NCI-H2081 (cell line): Measurements from ENCODE around the gene RNU1-3.
"Not testable (repeated sequence)": the region's sequence is repeated elsewhere in the genome, so short reads cannot be mapped to it uniquely, and the experiment has no call there.

ENCODE experiments used
- DNase-seq, 2 experiments: peaks; one replicate each; lab custom pipeline; 2025; lab: John Stamatoyannopoulos, UW

RNU1-3 gene

DNA sequence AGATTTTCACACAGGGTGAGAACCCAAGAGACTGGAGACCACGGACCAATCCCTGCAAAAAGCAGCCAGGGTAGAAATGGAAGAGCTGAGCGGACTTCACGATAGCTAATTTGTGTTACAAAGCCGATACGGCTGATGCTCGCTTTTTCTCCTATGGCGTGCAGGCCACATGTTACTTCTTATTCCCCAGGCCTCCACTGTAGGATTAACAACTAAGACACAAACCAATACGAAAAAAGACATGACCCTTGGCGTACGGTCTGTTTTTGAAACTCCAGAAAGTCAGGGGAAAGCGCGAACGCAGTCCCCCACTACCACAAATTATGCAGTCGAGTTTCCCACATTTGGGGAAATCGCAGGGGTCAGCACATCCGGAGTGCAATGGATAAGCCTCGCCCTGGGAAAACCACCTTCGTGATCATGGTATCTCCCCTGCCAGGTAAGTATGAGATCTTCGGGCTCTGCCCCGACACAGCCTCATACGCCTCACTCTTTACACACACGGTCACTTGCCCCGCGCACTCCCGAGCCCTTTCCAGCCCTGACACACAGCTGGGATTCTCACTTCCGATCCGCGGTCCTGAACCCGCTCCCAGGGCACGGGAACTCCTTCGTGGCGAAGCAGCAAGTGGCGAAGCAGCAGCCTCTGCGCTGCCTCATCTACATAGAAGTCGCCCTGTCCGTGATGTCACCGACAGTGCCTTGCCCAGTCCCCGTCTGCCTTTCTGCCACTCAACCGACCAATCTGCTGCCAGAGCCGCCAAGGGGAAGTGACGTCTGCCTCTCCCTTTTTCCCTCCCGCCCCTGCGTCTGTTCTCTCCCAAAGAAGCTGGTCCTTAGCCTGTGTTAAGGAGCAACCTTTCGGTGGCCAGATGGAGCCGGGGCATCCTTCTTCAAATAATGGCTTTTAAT, at the start of gene RNU1-3:
TSS of gene RNU1-3 (minus strand) at position 447 of the 912 bp plus-strand sequence.
- DNase-seq, result not testable (repeated sequence)

GRCh38 chr1:16713480-16713879, 46.7 kb upstream of the RNU1-3 start:
- DNase-seq, result not testable (repeated sequence)

- DNase-seq, result not testable (repeated sequence)
Observed at GRCh38 chr1:16712984-16713383, 46.2 kb upstream of the RNU1-3 start.

DNA sequence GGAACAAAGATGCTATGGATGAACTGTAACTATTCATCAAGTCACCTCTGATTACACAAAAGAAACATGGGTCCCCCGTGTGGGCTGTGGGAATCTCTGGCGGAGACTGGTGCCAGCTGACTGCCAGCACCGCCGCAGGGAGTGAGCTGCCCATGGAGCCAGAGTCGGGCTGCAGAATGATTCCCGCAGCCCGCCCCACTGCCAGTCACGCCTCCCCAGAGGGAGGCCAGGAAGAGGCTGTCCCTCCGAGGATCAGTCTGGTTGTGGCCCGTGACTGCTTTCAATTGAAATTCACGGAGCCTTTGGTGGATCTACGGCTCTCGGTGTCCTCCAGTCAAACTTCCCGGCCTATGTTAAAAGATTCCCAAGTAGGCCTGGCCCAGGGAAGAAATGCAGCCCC, 45.8 kb upstream of the RNU1-3 start:
- DNase-seq, result not testable (repeated sequence)

- not testable (repeated sequence) for DNase-seq
Observed at GRCh38 chr1:16712131-16712530, 45.4 kb upstream of the RNU1-3 start.

GRCh38 chr1:16710618-16711017, 43.9 kb upstream of the RNU1-3 start:
- peak in 1 of 2 experiments; percentile 51 for DNase-seq

DNA sequence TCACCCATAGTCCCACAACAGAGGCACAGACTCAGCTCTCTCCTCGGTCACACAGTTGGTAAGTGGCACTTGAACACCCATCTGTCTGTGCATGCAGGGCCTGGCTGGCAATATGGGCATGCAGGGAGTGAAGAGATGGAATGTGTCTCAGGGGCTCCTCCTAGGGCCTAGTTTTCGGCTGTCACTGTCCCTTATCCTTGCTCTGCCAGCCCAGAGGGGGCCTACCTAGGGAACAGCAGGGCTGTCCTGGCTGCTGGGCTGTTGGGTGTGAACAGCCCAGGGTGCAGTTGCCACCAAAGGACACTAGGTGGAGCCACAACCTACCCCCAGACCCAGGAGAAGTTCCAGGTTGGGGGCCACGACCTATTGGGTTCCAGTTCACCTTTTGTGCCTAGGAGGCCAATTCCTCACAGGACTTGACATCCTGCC, 42.9 kb upstream of the RNU1-3 start:
- DNase-seq, result not testable (repeated sequence)

- not testable (repeated sequence) for DNase-seq
Observed at GRCh38 chr1:16708704-16709103, 42.0 kb upstream of the RNU1-3 start.

- DNase-seq, result not testable (repeated sequence)
Observed at GRCh38 chr1:16707130-16708093, 40.7 kb upstream of the RNU1-3 start.

DNA sequence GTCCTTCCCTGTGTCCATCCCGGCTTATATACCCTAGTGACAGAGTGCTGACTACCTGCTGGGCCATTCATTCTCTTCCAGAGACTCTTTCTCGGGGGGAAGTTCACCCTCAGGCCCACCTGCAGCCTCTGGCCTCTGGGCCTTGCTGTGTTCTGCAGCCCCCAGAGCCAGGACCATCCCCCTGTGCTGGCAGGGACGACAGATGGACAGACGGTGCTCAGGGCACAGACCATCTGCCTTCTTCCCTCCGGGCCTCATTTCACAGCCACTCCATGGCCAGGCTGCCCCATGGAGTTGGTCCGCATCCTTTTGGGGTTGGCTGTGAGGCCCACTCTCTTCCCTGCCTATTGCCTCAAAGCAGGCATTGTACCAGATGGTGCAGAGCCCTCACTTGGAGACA, 39.6 kb upstream of the RNU1-3 start:
- DNase-seq, result not testable (repeated sequence)

- not testable (repeated sequence) for DNase-seq
Observed at GRCh38 chr1:16704502-16705100, 37.9 kb upstream of the RNU1-3 start.

GRCh38 chr1:16704076-16704475, 37.3 kb upstream of the RNU1-3 start:
- DNase-seq, result not testable (repeated sequence)

DNA sequence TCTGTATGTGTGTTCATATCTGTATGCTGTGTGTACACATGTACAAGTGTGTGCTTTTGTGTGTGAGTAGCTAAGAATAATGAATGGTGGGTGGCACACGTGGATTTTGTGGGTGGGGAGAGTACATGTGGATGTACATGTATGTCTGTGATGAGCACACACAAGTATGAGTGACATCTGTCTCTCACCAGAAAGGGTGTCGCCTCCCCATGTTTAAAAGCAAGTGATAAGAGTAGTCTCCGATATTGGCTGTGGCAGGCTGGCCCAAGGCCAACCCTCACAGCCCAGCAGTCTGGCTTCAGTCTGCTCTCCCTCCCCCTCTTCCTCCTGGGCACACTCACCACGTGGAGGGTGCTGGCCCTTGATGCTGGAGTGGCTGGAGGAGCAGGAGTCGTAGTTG, 36.9 kb upstream of the RNU1-3 start:
- DNase-seq, result not testable (repeated sequence)

DNA sequence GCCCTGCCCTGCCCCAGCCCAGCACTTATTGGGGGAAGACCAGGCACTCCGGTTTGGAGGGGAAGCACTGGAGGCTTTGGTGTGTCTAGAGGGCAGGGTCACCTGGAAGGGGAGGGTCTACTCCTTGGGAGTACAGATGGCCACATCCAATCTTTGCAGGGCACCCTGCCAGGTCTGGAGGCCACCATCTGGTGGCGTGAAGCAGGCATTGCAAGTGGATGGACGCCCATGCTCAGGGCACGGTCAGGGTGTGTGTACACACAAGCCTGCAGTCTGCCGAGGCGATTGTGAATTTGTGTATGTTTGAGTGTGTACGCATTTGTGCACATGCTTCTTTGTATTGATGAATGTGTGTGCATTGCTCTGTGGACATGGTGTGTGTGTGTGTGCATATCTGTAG, 36.4 kb upstream of the RNU1-3 start:
- not testable (repeated sequence) for DNase-seq

GRCh38 chr1:16702280-16702679, 35.5 kb upstream of the RNU1-3 start:
- DNase-seq, result not testable (repeated sequence)

- DNase-seq, result not testable (repeated sequence)
Observed at GRCh38 chr1:16701189-16701588, 34.4 kb upstream of the RNU1-3 start.

GRCh38 chr1:16700138-16700895, 33.6 kb upstream of the RNU1-3 start:
- DNase-seq, result not testable (repeated sequence)

DNA sequence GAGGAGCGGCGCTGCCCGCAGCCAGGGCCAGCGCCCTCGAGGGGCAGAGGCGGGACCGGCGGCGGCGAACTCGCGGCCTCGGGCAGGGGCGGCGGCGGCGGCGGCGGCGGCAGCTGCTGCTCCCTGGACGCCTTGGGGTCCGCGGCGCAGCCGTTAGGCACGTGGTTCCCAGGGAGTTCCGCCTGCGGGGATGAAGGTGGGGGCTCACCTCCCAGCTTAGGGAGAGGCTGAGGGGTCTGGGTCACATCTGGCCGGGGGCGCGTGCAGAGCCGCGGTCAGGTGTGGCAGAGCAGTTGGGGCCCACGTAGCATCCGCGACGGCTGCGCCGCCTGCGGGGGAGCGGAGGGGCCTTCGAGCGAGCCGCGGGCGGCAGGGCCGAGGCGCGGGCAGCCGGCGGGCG, 32.7 kb upstream of the RNU1-3 start:
- not testable (repeated sequence) for DNase-seq

DNA sequence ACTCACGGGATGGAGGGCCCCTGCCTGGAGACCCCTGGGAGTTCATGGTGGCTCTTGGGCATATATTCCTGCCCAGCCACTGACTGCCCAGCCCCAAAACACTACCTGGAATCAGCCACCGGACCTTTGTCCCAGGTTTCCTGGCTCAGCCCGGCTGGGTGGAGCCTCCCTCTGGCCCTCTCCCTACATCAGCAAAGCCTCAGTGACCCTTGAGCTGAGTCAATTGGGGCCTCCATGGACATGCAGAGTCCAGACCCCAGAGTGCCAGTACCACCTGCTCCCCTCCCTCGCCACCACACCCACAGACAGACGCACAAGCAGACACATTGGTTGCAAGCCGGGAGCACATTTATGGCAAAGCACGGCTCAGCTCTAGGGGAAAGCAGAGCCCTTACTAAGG, 30.4 kb upstream of the RNU1-3 start:
- not testable (repeated sequence) for DNase-seq

GRCh38 chr1:16696507-16697150, 29.9 kb upstream of the RNU1-3 start:
- peak in 1 of 2 experiments; percentile 26 for DNase-seq
